Measurements from ENCODE around the gene IGF2R.

DNA sequence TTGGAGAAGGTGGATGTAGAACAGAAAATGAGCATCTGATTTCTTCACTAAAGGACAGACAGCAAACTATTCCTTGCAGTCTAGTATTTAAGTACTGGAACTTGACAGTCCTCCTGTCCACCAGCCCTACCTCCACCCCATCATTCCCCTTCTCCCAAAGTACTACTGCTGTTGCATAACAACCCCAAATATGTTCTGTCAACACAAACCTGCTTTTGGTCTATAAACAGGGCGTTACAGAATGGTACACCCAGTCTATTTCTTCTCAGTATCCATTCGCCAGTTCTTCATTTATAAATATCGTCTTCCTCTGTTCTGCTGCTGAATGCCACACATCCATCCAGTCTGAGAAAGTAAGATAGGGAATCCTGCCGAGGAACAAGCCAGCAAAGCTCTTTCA, 125.1 kb downstream of the IGF2R start:
- TF ChIP-seq POLR2A (IDR thresholded peaks at IDR 0.05), result no peak
- TF ChIP-seq, protein P1, sequence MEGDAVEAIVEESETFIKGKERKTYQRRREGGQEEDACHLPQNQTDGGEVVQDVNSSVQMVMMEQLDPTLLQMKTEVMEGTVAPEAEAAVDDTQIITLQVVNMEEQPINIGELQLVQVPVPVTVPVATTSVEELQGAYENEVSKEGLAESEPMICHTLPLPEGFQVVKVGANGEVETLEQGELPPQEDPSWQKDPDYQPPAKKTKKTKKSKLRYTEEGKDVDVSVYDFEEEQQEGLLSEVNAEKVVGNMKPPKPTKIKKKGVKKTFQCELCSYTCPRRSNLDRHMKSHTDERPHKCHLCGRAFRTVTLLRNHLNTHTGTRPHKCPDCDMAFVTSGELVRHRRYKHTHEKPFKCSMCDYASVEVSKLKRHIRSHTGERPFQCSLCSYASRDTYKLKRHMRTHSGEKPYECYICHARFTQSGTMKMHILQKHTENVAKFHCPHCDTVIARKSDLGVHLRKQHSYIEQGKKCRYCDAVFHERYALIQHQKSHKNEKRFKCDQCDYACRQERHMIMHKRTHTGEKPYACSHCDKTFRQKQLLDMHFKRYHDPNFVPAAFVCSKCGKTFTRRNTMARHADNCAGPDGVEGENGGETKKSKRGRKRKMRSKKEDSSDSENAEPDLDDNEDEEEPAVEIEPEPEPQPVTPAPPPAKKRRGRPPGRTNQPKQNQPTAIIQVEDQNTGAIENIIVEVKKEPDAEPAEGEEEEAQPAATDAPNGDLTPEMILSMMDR (IDR thresholded peaks at IDR 0.05), result no peak
